Gastrocnemius medialis (tissue), 4 donors: ENCODE results near the gene ATOSA.

Experiments used
- CTCF ChIP-seq, 5 experiments: fragments of 450-650 bp in 3 of 5; fragments of 200-600 bp in 2 of 5; sonication (generic) in 2 of 5; IDR thresholded peaks in 4 of 5; conservative IDR thresholded peaks in 1 of 5; 1 replicate in 4 of 5; 2 replicates in 1 of 5; pipeline ENCODE4 v1.5.1; 2016 to 2019; ENCODE audit warnings: antibody characterized with exemption in 5 of 5, mild to moderate bottlenecking in 3 of 5, moderate library complexity in 3 of 5
- POLR2A ChIP-seq, 2 donors: fragments of 450-650 bp; IDR thresholded peaks; one replicate each; pipeline ENCODE4 v1.6.1; 2017; ENCODE audit warnings: antibody characterized with exemption in 2 of 2, mild to moderate bottlenecking in 2 of 2, moderate library complexity in 2 of 2

GRCh38 chr15:52718551-52718950 lies 39.4 kb upstream of the ATOSA start:
- TF ChIP-seq POLR2A (IDR thresholded peaks at IDR 0.05): no peak
- TF ChIP-seq CTCF (IDR thresholded peaks at IDR 0.05 in 4 of 5, conservative IDR thresholded peaks at IDR 0.05 in 1 of 5): no peak
